ENCODE results near the gene IFIT2.
"Not testable (repeated sequence)": the region's sequence is repeated elsewhere in the genome, so short reads cannot be mapped to it uniquely, and the experiment has no call there.

DNA sequence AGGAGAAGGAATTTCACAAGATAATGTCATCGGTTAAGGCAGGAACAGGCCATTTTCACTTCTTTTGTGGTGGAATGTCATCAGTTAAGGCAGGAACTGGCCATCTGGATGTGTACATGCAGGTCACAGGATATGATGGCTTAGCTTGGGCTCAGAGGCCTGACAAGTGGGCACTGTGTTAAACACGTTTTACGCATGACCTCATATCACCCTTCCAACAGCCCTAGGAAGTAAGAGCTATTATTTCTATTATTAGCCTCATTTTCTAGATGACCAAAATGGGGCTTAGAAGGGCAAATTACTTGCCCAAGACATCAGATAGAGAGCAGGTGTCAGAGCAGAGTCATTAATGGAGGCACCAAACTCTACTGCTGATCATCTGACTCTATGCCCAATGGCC lies 28.2 kb downstream of the IFIT2 start:
- TF ChIP-seq, protein P1, sequence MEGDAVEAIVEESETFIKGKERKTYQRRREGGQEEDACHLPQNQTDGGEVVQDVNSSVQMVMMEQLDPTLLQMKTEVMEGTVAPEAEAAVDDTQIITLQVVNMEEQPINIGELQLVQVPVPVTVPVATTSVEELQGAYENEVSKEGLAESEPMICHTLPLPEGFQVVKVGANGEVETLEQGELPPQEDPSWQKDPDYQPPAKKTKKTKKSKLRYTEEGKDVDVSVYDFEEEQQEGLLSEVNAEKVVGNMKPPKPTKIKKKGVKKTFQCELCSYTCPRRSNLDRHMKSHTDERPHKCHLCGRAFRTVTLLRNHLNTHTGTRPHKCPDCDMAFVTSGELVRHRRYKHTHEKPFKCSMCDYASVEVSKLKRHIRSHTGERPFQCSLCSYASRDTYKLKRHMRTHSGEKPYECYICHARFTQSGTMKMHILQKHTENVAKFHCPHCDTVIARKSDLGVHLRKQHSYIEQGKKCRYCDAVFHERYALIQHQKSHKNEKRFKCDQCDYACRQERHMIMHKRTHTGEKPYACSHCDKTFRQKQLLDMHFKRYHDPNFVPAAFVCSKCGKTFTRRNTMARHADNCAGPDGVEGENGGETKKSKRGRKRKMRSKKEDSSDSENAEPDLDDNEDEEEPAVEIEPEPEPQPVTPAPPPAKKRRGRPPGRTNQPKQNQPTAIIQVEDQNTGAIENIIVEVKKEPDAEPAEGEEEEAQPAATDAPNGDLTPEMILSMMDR (IDR thresholded peaks at IDR 0.05), result not testable (repeated sequence)
- TF ChIP-seq POLR2A (IDR thresholded peaks at IDR 0.05), result not testable (repeated sequence)

All from right lobe of liver (tissue), 4 donors.